ENCODE results near the gene NSMCE3.
"Not testable (repeated sequence)": the region's sequence is repeated elsewhere in the genome, so short reads cannot be mapped to it uniquely, and the experiment has no call there.

The NSMCE3 gene

DNA sequence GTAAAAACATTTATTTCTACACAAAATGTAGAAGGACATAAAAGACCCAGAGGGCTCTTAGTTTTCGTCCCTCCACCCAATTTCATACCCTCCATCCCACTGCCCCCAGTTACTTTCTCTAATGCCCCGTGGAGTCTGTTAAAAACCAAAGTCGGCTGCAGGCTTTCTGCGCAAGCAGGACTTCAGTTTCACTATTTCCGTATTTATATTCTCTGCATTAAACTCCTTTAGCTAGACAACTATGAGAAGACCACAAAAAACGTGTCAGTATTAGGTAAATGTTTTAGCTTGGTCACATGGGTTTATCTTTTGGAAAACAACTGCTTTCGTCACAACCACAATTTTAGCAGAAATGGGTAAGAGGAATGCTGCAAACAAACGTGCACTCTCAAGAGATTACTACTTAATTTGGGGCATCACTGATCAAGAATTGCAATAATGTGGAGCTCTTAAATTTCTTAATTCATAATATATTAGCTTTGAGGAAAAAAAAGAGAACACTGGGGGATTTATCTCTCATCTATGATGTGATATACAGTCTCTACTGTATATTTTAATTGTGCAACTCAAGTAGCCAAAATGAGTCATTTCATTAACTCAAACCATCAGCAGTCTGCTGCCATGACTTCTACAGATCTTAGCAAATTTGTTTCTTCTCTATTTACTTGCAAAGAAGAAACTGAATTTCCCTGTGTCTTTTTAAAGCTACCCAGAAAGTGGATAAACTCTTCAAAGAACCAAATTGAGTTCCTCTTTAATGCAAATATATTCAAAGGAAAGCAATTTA lies 740 bp upstream of the NSMCE3 start:
- DNase-seq (ENCODE audit: low spot score) = peak; percentile 45

DNA sequence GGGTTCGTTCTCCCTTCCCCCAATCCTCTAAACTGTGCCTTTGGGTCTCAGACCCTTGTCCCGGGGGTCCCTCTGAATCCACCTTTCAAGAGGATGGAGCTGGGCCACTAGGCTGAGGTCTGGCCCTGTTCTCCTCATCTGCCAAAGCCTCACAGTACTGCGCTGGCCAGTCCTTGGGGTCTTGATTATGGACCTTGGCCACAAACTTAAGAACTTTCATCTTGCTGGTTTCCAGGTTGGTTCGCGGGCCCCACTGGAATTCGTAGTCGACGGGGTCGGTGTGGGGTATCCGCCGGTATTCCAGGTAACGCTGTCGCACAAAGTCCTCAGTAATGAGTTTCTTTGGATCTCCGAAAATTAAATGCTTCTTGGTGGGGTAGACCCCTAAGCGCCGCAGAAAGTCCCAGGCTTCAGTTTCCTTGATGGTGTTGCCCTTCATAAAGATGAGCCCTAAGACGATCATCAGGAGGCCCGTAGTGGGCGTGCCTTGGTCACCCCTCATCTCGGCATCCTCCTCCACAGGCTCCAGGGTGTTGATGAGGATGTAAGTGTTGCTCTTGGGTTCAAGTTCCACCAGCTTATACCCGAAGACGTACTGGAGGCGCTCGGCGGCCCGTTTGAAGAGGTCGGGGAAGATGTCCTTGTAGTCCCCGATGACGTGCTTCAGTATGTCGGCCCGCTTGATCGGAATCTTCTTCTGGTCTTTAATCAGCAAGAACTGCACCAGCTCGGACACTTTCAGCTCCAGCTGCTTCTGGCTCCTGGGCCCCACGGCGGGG lies 727 bp downstream of the NSMCE3 start:
- peak; percentile 37 for DNase-seq (ENCODE audit: low spot score)

GRCh38 chr15:29266052-29266582 lies 3.5 kb downstream of the NSMCE3 start:
- no peak for DNase-seq (ENCODE audit: low spot score)

GRCh38 chr15:29263289-29263688 lies 6.3 kb downstream of the NSMCE3 start:
- no peak for DNase-seq (ENCODE audit: low spot score)

DNA sequence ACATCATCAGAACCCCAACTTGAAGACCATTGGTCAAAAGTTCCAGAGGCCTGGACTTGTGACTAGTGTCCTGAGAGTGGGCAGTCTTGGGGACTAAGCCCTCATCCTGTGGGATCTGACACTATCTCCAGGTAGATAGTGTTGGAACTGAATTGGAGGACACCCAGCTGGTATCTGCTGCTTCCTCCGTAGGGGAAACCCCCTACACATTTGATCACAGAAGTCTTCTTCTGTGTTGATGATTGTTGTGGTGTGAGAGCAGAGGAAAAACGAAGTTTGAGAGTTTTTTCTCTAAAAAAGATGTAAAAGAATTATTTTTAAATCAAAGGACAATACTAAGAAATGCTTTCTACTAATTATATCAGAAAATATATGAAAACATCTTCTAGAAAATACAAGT lies 6.9 kb downstream of the NSMCE3 start:
- no peak for DNase-seq (ENCODE audit: low spot score)

DNA sequence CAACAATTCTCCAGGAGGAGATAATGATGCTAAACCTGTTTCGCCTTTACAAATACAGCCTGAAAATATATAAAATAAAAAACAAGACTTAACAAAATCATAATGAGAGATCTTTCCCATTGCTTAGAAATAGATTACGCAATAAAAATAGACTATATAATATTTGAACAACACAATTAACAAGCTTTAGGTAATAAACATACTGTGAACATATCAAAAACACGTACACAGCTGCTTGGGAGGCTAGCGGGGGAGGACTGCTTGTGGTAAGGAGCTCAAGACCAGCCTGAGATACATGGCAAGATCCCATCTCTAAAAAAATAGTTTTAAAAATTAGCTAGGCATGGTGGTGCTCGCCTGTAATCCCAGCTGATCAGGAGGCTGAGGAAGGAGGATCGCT lies 8.7 kb downstream of the NSMCE3 start:
- DNase-seq (ENCODE audit: low spot score) = no peak

DNA sequence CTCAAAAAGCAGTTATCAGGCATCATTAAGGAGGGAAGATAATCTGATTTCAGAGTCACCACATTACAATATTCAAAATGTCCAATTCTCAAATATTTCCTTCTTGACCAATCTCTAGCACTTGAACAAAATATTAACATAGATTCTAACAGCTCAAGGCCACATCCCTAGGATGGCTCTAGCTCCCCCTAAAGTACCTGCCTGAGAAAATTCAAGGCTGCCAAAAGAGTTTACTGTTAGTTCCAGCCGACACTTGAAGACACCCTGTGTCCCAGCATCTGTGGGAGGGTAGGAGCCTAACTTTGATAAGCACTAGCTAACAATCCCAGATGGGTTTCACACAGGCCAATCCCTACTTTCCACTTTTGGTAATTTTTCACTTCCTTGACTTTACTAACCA lies 10.4 kb downstream of the NSMCE3 start:
- DNase-seq (ENCODE audit: low spot score) = no peak

- DNase-seq (ENCODE audit: low spot score) = no peak
Observed at GRCh38 chr15:29252234-29252633, 17.4 kb downstream of the NSMCE3 start.

DNA sequence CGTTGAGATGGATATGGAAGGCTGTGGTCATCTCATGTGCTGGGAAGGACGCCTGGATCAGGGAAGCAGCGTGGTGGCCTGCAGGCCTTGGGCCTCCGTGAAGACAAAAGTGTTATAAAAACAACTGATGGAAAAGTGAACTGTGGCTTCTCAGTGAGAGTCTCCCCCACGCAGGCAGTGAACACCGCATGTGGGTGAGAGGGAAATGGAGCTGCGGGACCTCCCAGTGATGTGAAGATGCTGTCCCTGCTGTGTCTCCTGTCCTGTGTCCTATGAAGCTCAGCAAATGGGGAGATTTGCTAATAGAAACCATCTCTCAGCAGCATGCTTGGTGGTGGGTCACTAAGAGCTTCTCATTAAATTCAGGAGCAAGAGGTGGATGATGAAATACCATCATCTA lies 25.1 kb downstream of the NSMCE3 start:
- DNase-seq (ENCODE audit: low spot score) = no peak

DNA sequence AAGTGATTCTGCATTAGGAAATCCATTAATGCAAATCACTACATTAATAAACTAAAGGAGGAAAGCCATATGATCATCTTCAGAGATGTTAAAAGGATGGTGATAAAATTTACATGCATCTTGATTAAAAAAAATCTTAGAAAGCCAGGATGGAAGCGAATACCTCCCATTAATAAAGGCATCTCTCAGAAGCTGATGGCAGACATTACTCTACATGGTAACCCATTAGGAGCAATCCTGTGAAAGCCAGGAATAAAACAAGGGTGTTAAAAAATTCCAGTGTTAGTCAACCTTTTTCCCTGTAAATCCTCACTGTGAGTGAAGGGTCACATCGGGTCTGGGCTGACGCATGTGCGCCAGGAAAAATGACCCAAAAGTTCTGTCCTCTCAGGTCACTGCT lies 25.5 kb downstream of the NSMCE3 start:
- no peak for DNase-seq (ENCODE audit: low spot score)

GRCh38 chr15:29242456-29243242 lies 27.0 kb downstream of the NSMCE3 start:
- DNase-seq (ENCODE audit: low spot score) = no peak

DNA sequence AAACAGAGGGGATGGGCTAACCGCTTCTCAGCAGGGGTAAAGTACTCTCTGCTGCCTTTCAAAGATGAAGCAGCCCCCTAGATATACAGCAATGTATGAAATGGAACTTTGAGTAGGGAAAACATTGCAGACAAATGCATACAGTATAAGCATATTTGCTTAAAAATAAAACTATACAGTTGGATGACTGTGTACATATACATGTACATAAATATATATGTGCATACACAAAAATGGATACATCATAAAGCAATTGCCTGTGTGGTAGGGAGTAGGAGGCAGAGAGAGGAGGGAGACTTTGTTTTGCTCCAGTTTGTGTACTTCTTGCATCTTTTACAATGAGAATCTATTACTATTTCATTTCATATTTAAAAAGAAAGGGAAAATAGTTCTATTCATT lies 28.4 kb downstream of the NSMCE3 start:
- no peak for DNase-seq (ENCODE audit: low spot score)

- no peak for DNase-seq (ENCODE audit: low spot score)
Observed at GRCh38 chr15:29239395-29239794, 30.2 kb downstream of the NSMCE3 start.

- no peak for DNase-seq (ENCODE audit: low spot score)
Observed at GRCh38 chr15:29233566-29233965, 36.1 kb downstream of the NSMCE3 start.

GRCh38 chr15:29226436-29227208 lies 43.0 kb downstream of the NSMCE3 start:
- no peak for DNase-seq (ENCODE audit: low spot score)

DNA sequence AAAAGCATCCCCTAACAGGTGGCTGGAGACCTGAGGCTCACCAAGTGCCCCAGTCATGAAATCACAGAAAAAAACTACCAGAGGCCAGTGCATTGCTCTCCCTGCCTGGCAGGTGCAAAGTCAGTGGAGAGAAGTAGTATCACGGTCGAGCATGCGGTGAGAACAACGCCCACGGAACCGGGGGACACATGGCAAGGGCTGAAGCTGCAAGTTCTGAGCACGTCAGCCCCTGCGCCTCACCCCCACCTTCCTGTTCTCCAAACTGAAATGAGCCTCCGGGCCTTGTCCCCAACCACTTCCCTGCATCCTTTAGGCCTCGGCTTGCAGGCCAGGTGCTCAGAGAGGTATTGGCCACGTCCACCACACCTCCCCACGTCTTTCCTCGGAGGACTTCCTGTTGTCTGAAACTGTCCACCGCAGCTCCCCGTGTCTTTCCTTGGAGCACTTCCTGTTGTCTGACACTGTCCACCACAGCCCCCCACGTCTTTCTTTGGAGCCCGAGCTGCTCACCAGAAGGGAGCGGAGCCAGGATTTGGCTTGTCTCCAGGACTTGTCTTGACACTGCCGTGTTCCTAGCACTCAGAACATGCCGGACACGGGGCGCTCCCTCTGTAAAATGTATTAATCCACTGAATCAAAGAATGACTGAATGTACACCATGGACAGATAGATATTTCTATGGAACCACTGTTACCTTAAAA lies 43.9 kb downstream of the NSMCE3 start:
- DNase-seq (ENCODE audit: low spot score) = no peak

GRCh38 chr15:29224987-29225363 lies 44.6 kb downstream of the NSMCE3 start:
- DNase-seq (ENCODE audit: low spot score) = not testable (repeated sequence)

- not testable (repeated sequence) for DNase-seq (ENCODE audit: low spot score)
Observed at GRCh38 chr15:29224235-29224986, 45.2 kb downstream of the NSMCE3 start.

GRCh38 chr15:29223640-29224039 lies 46.0 kb downstream of the NSMCE3 start:
- no peak for DNase-seq (ENCODE audit: low spot score)

GRCh38 chr15:29222129-29222853 lies 47.3 kb downstream of the NSMCE3 start:
- no peak for DNase-seq (ENCODE audit: low spot score)
